Measurements from ENCODE around the gene DNM3.

The DNM3 gene

DNA sequence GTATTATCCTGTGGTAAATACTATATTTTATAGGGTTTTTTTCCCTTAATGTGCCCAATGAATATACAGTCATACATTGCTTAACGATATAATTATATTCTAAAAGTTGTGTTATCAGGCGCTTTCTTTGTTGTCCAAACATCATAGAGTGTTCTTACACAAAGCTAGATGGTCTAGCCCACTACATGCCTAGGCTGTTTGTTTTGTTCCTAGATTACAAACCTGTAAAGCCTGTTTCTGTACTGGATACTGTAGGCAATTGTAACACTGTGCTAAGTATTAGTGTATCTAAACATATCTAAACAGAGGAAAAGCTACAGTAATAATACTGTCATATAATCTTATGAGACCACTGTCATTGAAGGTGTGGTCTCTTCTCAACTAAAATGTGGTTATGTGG lies 336.6 kb downstream of the DNM3 start:
- DNase-seq (ENCODE audit: low spot score): no peak

DNA sequence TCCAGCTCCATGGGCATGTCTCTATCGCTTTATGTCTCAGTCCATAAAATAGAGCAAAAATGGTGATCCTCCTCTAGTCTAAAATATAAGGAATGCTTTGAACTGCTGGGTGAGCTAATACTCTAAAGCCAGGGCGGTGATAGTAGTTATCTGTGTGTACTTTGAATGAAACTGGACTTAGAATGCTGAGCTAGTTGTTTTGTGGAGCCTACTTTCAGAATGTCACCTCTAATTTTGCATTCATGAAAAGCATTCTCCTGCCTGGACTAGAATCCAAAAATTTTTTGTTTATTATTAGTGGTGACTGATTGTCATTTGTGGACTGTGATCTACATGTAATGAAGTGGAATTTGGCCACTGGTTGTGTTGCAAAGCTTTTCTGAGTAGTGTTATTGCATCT lies 337.6 kb downstream of the DNM3 start:
- DNase-seq (ENCODE audit: low spot score): no peak

DNA sequence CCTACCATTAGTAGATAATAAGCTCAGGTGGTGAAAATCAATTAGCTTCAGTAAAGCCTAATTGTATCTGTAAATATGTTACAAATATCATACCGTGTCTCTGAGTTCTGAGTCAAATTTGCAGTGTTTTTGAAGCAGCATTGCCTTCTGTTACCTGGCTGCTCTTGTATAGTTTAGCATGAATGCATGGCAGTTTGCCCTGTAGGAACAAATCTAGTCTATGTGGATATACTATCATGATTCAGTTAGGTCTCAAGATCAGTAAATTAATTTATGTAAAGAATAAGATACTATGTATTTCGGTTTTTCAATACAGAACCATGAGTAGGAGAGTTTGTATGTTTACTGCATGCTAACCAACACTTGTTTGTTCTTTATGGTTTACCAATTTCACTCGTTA lies 338.6 kb downstream of the DNM3 start:
- DNase-seq (ENCODE audit: low spot score): peak; percentile 48

DNA sequence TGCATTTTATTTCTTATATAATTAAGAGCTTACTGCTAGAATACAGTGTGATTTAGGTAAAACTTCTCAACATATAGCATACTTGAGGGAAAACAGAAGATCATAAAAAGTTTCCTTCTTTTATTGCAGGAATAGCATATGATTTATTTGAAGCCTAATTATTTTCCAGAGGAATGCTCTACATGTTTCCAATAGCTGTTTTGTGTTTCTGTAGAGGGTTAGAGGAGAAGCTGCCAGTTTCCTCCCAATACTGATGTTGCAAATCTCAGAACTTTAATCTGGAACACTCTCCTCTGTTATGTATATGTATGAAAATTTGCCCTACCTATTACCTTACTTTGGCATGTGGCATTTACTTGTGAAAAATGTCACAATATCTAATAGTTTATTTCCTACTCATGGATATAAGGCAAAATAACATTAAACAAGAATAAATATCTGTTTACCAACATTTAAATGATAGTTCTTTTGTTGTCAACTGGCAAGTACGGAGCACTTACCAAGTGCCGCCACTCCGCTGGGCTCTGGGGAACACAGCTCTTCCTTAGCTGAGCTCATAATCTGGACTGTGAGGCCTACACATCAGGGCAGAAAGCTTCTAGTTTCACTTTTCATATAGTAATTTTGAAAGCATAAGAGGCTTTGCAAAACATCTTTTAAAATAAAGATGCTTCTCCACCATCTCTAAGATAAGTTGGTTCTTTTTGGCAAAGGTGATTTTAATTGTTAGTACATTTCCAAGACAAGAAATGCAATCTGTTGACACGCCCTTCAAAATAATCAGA lies 339.4 kb downstream of the DNM3 start:
- peak; percentile 70 for DNase-seq (ENCODE audit: low spot score)

DNA sequence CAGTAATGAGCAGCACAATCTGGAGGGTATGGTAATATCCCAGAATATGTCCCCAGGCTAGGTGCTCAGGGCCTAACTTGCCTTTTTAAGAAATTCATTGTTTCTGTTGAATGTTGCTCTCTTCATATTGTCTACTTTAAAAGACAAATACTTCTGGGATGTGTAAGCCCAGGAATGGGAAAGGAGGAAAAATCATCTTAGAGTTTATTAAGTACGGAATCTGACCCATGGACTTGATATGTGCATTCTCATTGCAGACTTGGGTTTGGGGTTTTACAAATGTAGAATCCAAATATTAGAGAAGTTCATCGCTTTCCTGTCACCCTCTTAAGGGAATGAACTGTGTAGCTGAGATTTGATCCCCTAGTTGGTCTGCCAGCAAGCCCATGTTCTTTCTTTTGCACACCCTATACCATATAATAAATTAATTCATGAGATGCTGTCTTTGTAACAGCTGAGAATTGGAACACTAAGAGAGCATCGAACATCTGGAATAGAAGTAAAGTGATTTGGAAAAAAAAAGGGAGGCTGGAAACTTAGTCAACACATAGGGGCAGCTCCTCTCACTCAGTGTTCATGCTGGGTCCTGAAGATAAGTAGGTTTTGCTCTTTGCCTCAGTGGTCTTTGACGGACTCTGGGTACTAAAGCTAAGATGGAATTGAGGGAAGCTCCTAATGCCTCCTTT lies 343.4 kb downstream of the DNM3 start:
- DNase-seq (ENCODE audit: low spot score): no peak

DNA sequence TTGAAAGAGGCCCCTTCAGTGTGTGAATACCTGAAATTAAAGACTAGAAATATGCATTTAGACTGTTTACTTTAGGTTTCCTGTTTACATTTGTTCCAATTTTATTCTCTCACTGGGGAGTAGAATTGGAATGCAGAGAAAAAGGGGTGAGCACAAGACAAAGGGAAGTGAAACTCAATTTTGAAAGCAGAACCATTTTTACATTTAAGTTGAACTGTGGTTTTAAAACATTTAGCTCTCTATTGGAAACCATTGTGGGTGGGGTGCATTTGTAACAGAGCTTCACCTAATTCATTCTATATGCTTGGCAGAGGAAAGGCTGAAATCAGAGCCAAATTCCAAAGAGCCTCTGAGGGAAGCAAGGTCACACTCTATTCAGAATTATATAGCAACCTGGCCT lies 343.9 kb downstream of the DNM3 start:
- peak; percentile 35 for DNase-seq (ENCODE audit: low spot score)

DNA sequence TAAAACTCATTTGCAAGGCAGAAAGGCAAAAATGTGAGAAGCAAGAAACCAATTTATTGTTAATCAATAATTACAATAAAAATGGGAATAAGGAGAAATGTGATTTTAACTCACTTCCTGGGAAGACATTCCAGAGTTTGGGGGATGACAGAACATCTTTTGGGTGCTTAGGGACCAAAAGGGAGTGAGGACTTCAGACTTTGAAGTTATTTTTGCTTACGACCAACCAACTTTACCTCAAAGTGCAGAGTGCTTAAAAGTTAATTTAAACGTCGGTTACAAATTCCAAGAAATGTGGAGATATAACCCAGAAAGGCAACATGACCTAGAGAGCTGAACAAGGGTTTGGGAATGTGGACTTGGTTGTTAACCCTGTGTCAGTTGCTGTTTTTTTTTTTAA lies 344.7 kb downstream of the DNM3 start:
- no peak for DNase-seq (ENCODE audit: low spot score)

DNA sequence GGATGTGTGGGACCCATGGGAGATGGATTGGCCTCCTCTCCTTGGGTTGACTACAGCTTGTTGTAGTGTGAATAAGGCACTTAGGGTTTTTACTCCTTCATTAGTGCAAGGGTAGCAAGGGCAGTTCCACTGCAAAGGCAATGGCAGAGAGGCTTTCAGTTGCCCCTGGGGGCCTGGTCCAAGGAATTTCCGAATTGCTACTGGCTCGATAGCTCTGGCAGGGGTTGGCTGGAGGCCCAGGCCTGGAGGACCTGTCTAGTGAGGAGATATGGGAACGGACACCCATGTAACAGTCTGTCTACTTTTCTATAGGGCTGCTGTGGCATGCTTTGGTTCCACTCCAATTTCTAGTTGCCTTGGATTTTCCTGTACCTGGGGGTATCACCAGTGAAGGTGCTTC lies 360.3 kb downstream of the DNM3 start:
- no peak for DNase-seq (ENCODE audit: low spot score)

DNA sequence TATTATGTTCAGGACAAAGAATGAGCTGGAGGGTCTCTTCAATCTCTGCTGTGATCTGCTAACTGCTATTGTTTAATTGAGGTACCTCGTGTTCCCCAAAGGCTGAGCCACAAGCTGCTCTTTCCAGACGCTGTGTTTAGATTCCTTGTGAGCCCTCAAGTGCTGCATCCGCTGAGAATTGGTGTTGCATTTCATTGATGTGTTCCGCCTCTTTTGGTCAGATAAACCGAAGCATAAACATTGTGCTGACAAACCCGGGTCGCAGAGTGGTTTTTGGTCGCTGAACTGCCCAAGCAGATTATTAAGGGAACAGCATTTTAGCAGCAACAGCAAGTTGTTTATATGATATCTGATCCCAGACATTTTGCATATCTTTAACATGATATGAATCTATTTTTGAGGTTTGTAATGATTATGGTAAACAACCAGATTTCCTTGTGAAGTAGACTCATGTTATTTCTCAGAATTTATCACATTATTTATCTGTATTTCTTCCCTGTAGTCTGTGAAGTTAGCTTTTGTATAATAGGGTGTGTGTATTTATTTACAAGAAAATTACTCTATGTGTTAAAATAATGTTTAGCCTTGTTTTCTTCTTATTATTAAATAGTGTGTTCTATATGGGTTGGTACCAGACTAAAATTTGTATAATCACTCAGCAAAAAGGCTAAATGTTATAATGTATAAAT lies 362.0 kb downstream of the DNM3 start:
- no peak for DNase-seq (ENCODE audit: low spot score)

DNA sequence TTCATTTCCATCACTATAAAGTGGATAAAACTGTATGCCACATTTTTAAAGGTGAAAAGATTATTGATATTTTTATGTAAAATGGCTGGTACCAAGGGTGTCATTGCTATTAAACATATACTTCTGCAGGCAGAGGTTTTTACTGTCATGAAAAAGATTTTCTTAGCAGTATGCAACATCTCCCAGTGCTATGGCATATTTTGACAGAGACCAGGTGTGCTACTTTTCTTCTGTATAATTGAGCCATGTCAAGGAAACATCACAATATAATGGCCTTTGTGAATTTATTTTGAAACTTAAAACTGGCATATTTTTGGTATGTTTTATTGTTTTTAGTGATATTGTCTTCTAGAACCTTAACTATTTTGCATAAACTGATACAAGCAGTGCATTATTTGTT lies 362.6 kb downstream of the DNM3 start:
- no peak for DNase-seq (ENCODE audit: low spot score)

DNA sequence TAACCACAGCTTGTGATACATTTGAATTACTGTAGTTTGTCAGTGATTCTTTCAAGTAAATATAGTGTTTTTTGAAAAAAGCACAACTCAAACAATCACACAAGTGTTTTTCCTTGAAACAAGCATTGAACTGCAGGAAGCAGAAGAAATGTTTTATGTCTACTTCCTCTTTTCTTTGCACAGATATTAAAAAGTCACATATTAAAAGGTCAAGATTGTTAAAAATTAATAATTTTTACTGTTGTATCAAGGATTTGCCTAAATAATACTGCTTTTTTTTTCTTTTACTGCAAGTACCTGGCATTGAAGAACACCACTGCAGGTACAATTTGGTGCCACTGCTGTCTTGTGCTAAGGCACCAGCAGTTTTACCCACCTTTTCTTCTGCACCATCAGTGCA lies 365.0 kb downstream of the DNM3 start:
- DNase-seq (ENCODE audit: low spot score): no peak

DNA sequence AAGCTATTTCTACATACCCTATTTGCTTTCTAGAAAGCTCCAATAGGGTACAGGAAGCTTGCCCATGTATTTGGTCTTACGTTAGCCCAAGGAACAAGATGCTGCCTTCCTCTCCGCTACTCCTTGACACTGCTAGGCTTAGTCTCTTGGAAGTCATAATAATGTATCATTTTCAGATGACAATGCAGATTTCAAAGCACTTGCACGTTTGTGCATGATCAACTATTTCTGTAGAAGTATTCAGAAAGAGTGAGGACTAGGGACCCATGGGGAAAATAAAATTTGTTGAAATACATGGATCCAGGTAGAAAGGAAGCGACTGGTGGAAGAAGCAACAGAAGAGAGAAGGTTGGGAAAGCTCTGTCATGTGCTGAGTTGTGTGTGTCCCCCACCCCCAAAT lies 367.3 kb downstream of the DNM3 start:
- DNase-seq (ENCODE audit: low spot score): no peak

DNA sequence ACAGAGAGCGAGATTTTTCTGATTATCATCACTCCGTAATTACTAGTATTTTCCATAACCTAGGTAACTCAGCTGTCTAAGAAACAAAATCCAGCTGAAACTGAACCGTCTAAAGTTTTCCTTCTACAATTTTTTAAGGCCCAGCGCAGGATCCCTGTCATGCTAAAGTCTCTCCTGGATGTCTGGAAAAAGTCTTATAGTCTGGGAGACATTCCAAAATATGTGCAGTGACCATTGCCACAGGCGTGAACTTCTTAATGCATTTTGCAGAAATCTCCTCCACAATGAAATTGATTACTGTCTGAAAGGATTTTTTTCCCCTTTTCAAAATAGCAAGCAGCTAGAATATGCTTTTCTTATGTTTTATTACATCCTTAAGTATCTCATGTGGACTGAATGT lies 369.9 kb downstream of the DNM3 start:
- no peak for DNase-seq (ENCODE audit: low spot score)

DNA sequence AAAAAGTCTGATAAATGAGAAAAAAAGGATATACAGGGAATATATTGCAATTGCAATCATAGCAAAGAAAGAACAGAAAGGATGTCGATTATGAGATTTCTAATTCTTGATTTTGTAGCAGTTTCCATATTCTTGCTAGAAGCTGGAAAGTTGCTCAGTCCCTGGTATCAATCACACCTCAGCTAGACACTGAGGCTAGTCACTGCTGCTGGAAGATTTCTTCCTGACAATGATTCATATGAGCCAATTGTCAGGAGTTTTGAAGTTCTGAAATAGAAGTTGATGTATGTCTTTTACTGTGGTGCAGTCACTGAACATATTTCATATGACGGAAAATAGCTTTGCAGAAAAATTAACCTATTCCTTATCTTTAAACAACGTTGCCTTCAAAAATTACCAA lies 370.8 kb downstream of the DNM3 start:
- no peak for DNase-seq (ENCODE audit: low spot score)

DNA sequence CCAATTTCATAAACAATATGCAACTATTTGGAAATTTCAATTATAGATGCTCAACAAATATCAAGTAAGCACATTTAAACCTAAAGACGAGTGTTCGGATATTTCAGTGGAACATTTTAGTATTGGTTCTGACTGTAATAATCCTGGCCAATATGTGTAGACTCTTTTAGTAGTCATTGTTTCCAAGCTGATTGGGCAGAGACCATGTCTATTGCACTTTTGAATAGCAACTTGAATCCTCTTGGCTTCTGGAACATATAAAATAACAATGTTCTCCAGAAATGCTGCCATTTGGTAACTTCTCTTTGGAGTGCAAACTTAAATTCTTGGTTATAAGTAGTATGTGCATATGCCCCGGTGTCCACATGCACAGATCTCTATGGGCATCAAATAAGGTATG lies 373.7 kb downstream of the DNM3 start:
- no peak for DNase-seq (ENCODE audit: low spot score)

DNA sequence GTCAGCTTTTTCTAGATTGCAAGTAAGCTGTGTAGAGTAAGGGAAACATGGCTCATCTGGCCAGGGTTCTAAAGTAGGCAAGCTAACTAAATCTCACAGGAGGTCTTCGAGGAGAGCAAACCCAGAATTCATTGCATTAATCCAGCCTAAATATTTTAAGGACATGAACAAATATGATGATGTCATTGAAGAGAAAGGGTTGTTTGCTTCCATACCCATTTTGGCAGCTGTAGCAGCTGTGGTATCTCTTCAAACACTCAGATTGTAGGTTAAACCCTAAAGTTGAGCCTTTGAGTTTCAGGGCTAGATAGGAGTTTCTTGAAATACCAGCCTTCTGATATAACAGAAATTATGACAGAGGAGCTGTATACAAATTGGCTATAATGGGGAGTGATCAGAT lies 378.7 kb downstream of the DNM3 start:
- DNase-seq (ENCODE audit: low spot score): no peak

DNA sequence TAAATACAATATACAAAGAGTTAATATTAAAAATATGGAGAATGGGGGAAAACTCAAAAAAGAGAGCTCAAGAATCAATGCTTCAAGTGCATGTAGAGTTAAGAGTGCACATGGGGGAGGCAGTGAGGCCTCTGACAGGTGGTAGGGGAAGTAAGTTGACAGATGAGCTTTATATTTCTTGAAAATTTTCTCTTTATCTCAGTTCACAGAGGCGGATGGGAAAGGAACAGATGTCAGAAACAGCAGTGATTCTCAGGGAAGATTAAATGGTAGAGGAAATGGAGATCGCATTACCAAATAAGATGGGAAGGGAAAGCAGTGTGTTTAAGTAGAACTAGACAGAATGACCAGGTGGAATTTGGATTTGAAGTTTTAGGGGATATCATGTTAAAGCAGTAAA lies 379.1 kb downstream of the DNM3 start:
- DNase-seq (ENCODE audit: low spot score): no peak

DNA sequence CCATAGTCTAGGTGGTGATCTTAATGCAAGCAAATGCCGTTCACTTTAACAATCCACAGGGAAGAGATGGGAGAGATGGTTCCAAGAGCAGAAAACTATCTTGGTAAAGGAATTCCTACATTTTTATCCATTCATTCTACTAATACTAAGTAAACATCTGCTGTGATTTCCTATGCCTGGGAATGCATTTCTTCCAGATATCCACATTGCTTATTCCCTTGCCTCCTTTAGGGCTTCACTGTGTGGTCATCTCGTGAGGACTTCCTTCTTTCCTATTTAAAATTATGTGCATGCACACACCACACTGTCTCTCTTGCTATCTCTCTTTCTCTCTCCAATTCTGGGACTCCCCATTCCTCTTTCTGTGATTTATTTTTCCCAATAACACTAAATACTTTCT lies 380.1 kb downstream of the DNM3 start:
- DNase-seq (ENCODE audit: low spot score): no peak

DNA sequence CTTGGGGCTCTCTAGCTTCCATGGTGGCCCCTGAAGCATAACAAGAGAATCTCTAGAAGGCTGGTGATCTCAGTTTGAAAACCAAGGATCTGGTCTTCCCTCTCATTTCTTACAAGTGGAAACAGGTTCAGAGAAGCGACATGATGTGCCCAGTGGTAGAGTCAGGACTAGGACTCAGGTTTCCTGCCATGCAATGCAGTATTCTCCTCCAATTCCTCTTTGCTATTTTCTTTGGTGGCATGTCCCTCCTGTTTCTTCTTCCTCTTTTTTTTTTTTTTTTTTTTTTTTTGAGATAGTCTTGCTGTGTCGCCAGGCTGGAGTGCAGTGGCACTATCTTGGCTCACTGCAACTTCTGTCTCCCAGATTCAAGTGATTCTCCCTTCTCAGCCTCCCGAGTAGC lies 383.6 kb downstream of the DNM3 start:
- DNase-seq (ENCODE audit: low spot score): no peak

DNA sequence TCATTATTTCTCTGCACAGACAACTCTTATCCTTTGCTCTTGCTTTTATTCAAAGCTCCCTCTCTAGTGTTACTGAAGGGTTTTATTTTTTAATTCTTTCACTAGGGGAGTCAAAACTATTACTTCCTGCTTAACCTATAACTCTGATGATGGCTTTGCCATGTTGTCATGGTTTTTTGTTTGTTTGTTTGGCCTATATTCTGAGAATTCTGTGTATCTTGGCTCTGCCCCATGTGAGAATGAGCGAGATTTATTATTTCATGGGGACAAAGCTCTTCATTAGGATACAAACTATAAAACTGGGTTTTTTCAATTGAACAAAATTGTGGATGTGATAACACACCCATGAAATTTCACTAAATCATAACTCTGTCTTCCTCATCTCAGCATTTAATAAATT lies 388.6 kb downstream of the DNM3 start:
- DNase-seq (ENCODE audit: low spot score): no peak

DNA sequence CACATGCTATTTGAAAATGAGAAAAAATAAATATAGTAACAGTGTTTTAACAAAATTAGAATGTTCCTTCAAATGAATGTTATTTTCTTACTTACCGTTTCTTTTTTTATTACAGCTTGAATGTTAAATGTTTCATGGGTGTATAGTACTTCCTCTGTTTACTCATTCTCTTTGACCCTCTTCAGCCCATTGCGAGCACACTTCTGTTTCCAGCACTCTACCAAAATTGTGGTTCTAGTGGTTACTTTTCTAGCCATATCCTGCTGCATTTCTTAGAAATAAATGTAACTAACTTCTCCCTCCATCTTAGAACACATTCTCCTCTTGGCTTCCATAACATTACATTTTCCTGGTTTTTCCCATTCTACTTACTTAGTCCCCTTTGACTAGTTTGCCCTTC lies 389.2 kb downstream of the DNM3 start:
- DNase-seq (ENCODE audit: low spot score): no peak

DNA sequence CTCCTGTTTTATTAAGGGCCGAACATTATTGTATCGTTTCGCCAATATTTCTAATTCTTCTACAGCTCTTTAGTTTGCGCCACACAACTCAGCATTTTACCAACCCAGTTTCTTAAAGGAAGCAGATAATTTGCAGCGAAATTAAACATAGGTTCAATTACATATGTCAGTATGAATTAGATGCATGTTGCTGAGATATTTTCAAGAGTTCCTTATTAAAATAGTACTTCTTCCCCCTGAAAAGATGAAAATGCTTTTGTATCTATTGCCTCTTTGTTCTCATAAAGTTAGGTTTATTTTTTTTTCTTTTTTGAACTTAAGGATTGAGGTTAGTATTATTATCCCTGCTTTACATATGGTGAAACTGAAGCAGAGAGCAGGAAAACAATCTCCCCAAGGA lies 395.7 kb downstream of the DNM3 start:
- DNase-seq (ENCODE audit: low spot score): no peak

DNA sequence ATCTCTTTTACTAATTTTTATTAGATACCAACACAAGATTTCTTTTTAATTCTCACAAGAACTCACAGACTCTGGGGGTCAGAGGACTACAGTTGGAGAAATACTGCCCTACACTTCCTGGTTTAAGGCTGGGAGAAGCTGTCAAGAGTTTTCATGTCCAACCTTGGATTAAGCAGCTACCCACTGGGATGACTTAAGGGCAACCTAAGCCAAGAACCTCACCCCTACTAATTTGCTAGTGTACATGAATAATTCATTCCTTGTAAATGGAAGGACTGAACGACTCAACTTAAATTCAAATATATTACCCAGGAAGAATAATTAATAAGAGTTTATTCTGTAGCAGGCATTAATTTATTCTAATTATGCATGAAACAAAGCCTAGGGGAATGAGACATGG lies 396.9 kb downstream of the DNM3 start:
- no peak for DNase-seq (ENCODE audit: low spot score)
